A673 (cell line): ENCODE data around the gene FLT3. TPM values are rescaled to one million over a fixed set of nuclear protein-coding genes. Genes with fewer than 3 reads are reported as not detected.

Source experiments
- BruUV-seq: library from RNA; stranded (reverse); fragments of 400-500 nt; replicated peaks from 2 replicates; lab custom pipeline; 2021; lab: Mats Ljungman, UMichigan
- CTCF ChIA-PET: fragments of 300-600 bp; sonication (Branson Sonifier 250); formaldehyde crosslinking; loops from one replicate; lab custom pipeline; 2022; ENCODE audit warnings: antibody characterized with exemption; lab: Charles Lee
- POLR2A ChIA-PET: fragments of 300-600 bp; sonication (Branson Sonifier 250); formaldehyde crosslinking; loops from one replicate; lab custom pipeline; 2022; ENCODE audit warnings: antibody characterized with exemption; ENCODE audit not compliant: low non-redundant PET; lab: Charles Lee
- DNase-seq: peaks from one replicate; pipeline ENCODE4 v3.0.0-alpha.2; 2015; ENCODE audit warnings: low spot score
- H3K27ac ChIP-seq: fragments of 200-600 bp; sonication (generic); 2 replicates; pipeline ENCODE4 v1.5.1; 2016; ENCODE audit warnings: mixed run types, low read depth, mild to moderate bottlenecking, mixed read lengths, antibody characterized with exemption, low read length; ENCODE audit not compliant: poor library complexity, severe bottlenecking
- H3K27me3 ChIP-seq: fragments of 200-600 bp; sonication (generic); replicated peaks from 2 replicates; pipeline ENCODE4 v1.6.1; 2017; ENCODE audit warnings: mixed run types, low read depth, mild to moderate bottlenecking, mixed read lengths, antibody characterized with exemption, low read length; ENCODE audit not compliant: insufficient read depth, poor library complexity
- H3K36me3 ChIP-seq: fragments of 200-600 bp; sonication (generic); 2 replicates; pipeline ENCODE4 v1.6.1; 2016; ENCODE audit warnings: mixed run types, mild to moderate bottlenecking, mixed read lengths, antibody characterized with exemption, low read length; ENCODE audit not compliant: insufficient read depth, poor library complexity, severe bottlenecking
- H3K4me1 ChIP-seq: fragments of 200-600 bp; sonication (generic); 2 replicates; pipeline ENCODE4 v1.6.1; 2017; ENCODE audit warnings: mixed run types, mild to moderate bottlenecking, mixed read lengths, antibody characterized with exemption, low read length; ENCODE audit not compliant: insufficient read depth, poor library complexity, severe bottlenecking
- H3K4me3 ChIP-seq: fragments of 200-600 bp; sonication (generic); 2 replicates; pipeline ENCODE4 v1.5.1; 2016; ENCODE audit warnings: low read depth, mixed run types, mild to moderate bottlenecking, mixed read lengths, low read length; ENCODE audit not compliant: poor library complexity, severe bottlenecking
- H3K9me3 ChIP-seq: fragments of 200-600 bp; sonication (generic); 2 replicates; pipeline ENCODE4 v1.6.1; 2016; ENCODE audit warnings: mixed run types, low read depth, mild to moderate bottlenecking, mixed read lengths, antibody characterized with exemption, low read length; ENCODE audit not compliant: poor library complexity, severe bottlenecking
- CTCF ChIP-seq: fragments of 300-800, 200-600 bp; sonication (generic); conservative IDR thresholded peaks from 2 replicates; pipeline ENCODE4 v1.5.1; 2017; ENCODE audit warnings: low read depth, mild to moderate bottlenecking, antibody characterized with exemption, low read length, moderate library complexity, mixed read lengths
- EZH2 ChIP-seq: fragments of 200-600 bp; sonication (generic); IDR thresholded peaks from 2 replicates; pipeline ENCODE4 v1.6.1; 2017; ENCODE audit warnings: borderline replicate concordance, low read depth, mild to moderate bottlenecking, mixed read lengths, antibody characterized with exemption, low read length; ENCODE audit not compliant: poor library complexity, severe bottlenecking
- intact Hi-C: fragments of 100-400 bp; cut with micrococcal nuclease; formaldehyde crosslinking; loops from one replicate; pipeline ENCODE4 v1.10.0; 2022; ENCODE audit not compliant: unreplicated experiment
- total RNA-seq: library from RNA; stranded (reverse); gene quantifications from 2 replicates; pipeline ENCODE4 v1.2.3, GENCODE V29; 2021

FLT3 gene
- total RNA-seq, 1 experiment from 2014 or later: 0.15 TPM

GRCh38 chr13:28129911-28130693, 29.7 kb upstream of the FLT3 start:
- BruUV-seq: no TSS peak
- H3K4me1 ChIP-seq: no peaks in the 10 kb centered on the region
- TF ChIP-seq CTCF: no peak
- no peak for TF ChIP-seq EZH2
- H3K9me3 ChIP-seq: no peaks in the 10 kb centered on the region
- no peak overlapping the region for H3K4me3 ChIP-seq
- no peaks in the 10 kb centered on the region for H3K36me3 ChIP-seq
- ChIA-PET CTCF (no interaction called here), POLR2A (no interaction called here)
- H3K27ac ChIP-seq: no peak overlapping the region
- no peaks in the 10 kb centered on the region for H3K27me3 ChIP-seq
- no peak for DNase-seq
- intact Hi-C loops: no loop called here

DNA sequence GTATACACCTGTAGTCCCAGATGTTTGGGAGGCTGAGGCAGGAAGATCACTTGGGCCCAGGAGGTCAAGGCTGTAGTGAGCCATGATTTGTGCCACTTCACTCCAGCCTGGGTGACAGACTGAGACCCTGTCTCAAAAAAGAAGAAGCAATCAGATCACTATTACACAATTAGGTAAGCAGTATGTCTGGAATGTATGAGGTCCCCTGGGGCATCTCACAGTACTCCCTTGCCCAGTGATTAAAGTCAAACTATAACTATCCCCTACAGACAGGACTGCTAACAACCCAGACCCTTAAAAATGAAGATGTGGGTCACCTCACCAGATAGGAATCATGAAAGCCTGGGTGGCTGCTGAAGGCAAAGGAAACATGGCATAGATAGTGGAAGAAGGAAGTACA, 28.6 kb upstream of the FLT3 start:
- ChIA-PET POLR2A (no interaction called here), CTCF (no interaction called here)
- no peaks in the 10 kb centered on the region for H3K9me3 ChIP-seq
- H3K27me3 ChIP-seq: no peaks in the 10 kb centered on the region
- no TSS peak for BruUV-seq
- intact Hi-C loops: no loop called here
- H3K4me1 ChIP-seq: no peaks in the 10 kb centered on the region
- no peak overlapping the region for H3K27ac ChIP-seq
- DNase-seq: no peak
- H3K36me3 ChIP-seq: no peaks in the 10 kb centered on the region
- H3K4me3 ChIP-seq: no peak overlapping the region
- TF ChIP-seq EZH2: no peak
- no peak for TF ChIP-seq CTCF

- Histone ChIP-seq H3K27ac (no peak overlapping the region), H3K9me3 (no peaks in the 10 kb centered on the region), H3K27me3 (no peaks in the 10 kb centered on the region), H3K4me1 (no peaks in the 10 kb centered on the region), H3K36me3 (no peaks in the 10 kb centered on the region), H3K4me3 (no peak overlapping the region)
- CTCF ChIA-PET: no interaction called here
- no peak for DNase-seq
- intact Hi-C loops: no loop called here
- BruUV-seq: no TSS peak
- TF ChIP-seq CTCF (no peak), EZH2 (no peak)
- POLR2A ChIA-PET: no interaction called here
These were observed 27.7 kb upstream of the FLT3 start for GRCh38 chr13:28128030-28128429.
